Nucleus accumbens (tissue), 56 donors: ENCODE results near the gene PNMT.
"Not testable (repeated sequence)": the region's sequence is repeated elsewhere in the genome, so short reads cannot be mapped to it uniquely, and the experiment has no call there.

ENCODE experiments used
- DNase-seq, 56 donors: peaks; one replicate each; lab custom pipeline; 2025; lab: John Stamatoyannopoulos, UW

The PNMT gene

DNA sequence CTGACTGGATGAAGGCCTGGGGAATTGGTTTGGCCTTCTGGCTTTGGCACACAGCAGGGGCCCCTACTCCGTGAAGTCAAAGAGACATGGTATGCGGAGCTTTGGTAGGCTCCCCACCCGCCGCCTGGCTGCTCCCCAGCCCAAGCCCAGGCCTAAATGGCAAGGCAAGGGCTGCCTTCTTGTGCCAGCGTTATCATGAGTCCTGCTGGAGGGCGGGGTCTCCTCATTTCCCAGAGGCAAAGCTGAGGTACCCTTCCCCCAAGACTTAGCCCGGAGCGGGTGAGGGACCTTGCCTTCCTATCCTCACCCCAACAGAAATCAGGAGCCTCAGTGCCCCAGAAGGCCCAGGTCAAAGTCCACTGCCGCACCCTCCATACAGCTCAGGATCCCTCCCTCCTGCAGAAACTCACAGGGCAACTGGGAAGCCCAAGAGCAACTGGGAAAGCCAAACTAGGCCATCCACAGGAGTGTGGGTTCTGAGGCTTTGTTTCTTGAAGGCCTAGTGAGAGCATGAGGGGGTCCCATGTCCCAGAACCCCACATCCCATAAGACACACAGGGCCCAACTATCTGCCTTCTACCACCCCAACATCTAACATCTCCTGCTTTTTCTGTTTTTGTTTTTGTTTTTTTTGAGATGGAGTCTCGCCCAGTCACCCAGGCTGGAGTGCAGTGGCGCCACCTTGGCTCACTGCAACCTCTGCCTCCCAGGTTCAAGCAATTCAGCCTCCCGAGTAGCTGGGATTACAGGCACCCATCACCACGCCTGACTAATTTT is 10.3 kb downstream of the PNMT start:
- DNase-seq, result no peak

DNA sequence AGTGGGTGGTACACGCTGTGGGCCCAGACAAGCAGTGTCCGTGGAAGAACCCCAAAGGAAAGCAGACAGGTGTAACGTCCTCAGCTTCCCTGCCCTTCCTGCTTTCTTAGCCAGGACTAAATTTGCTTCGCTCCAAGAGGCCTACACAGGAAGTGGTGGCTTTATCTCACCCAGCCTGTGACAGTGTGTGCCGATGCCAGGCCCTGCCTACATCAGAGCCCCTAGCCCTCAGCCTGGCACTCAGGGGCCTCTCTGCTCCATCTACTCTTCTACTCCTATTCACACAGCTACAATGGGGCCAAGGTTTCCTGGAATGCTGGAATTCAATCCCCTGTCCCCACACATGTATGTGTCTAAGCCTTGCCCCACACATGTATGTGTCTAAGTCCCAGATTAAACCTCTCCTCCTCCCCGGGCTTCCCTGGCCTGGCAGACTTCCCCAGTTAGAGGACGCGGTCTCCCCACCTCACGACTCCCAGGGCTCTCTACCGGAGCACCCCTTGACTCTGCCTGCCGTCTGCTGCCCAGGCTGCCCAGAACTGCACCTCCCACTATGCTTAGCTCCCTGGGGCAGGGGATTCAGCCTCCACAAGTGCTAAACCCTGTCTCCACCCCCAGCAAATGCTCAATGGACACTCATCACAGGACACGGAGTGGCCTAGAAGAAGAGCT is 11.4 kb downstream of the PNMT start:
- no peak for DNase-seq

DNA sequence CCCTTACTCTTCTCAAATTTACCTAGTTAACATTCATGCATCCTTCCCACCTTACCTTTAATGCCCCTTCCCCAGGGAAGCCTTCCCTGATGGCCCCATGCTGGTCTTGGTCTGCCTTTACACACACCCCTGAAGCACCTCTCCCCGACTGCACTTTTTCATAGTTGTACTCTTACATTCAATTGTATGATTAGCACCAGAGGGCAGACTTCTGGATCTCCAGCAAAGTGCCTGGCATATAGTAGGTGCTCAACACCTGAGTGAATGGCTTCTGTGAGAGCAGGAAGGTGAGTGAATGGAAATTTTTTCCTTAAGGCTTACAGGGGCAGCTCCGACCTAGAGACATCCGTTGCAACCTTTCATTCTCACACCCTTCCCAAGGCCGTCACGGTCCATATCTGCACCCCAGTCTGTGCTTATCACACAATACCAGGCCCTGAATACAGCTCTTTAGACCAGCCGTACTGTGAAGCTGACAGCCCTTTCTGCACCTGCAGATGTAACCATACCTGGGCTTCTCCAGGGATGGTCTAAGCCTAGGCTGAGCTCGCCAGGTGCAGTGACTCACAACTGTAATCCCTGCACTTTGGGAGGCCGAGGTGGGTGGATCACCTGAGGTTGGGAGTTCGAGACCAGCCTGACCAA is 15.2 kb downstream of the PNMT start:
- no peak for DNase-seq

DNA sequence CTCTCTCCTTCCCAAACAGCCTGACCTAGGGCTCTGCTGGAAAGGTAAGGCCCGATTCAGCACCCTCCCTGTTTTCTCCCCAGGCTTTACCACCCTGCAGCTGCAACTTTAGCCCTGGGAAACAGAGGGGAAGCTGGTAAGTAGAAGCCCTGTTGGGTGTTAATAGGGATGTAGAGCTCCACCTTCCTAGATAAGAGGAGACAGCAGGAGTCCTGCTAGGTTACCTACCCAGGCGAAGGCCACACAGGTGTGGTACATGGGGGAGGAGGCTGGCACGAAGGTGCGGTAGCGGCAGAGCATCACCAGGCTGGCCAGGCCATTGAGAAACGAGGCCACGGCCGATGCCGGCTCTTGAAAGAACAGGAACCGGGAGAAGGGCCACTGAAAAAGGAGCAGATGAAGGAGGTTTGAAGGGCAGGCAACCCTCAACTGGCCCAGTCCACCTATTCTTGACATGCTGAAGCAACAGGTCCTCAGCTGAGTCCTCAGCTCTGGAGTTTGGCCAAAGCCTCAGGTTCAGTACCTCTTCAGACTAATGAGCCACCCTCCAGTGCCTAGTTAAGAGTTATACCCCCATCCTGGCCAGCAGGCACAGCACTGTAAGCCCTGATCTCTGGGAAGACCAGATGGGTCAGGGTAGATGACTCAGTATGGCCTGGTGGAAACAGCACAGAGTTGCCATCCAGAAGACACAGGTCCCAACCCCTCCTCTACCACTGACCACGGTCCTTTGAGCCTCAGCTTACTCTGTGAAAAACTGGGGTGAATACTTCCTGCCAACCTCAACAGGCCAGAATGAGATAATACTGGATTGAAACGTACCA is 16.3 kb downstream of the PNMT start:
- DNase-seq, result no peak

DNA sequence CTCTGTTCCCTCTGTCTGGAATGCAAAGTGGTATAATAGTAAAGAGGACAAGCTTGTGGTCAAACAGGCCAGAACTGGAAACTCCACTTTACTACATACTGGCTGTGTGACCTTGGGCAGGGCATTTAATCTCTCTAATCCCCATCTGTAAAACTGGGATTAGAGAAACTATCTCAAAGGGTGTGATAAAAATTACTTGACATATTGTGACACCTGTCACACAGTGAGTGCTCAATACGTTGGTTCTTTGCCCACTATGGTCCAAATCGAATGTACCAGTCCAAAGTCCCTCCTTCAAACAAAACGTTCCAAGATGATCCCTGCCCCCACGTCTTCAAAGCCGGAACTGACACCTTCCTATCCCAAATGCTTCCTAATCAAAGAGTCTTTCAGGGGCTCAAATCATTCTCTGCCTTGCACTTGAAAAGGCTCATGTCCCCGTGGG is 18.9 kb downstream of the PNMT start:
- DNase-seq, result no peak

DNA sequence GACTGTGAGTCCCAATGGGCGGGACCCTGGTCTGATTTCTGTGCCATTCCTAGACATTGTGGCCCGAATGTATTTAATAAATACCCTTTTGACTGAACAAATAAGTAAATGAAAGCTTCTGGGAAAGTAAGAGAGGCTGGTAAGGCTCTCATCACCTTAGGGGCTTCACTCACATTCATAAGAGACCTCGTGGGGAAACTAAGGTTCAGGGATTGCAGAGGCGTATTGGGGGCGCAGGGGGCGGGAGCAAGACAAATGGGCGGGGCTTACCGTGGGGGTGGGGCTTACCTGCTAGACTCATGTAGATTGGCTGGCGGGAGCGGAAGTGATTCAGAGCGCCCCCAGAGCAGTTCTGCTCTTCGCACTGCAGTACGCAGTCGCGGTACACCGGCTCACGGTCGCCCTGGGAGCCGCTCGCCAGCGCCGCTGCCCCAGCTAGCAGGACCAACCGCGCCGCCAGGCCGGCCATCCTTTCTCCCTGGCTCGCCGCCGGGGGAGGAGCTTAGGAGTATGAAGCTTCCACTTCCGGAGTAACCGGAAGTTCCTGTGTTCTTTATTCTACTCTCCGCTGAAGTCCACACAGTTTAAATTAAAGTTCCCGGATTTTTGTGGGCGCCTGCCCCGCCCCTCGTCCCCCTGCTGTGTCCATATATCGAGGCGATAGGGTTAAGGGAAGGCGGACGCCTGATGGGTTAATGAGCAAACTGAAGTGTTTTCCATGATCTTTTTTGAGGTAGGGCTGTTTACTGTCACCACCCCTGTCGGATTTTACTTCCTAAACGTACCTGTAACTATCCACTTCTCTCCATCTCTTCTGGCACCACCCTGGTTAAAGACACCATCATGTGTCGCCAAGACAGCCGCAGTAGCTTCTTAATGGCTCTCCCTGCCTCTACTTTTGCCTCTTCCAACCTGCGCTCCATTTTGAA is 19.6 kb downstream of the PNMT start, which contains the start of gene PGAP3:
TSS of gene PGAP3 (minus strand) at position 512 of the 929 bp plus-strand sequence. CDS start at position 469, 43 bp downstream.
- peak in 54 of 56 donors; percentile 45 to 96 (median 85) for DNase-seq

DNA sequence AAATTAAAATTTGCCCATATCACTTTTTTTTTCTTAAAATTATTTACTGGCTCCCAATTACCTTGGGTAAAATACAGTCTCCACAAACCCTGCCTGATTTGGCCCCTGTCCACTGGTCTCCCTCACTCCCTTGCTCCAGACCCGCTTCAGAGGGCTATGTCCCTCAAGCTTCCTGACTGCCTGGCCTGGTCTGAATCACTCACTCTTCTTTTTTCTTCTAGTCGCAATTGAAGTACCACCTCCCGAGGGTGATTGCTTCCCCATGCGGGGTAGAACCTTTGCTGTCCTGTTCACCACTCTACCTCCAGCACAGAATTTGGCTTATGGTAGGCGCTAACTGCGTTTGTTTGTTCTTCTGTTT is 20.2 kb downstream of the PNMT start:
- DNase-seq, result no peak

DNA sequence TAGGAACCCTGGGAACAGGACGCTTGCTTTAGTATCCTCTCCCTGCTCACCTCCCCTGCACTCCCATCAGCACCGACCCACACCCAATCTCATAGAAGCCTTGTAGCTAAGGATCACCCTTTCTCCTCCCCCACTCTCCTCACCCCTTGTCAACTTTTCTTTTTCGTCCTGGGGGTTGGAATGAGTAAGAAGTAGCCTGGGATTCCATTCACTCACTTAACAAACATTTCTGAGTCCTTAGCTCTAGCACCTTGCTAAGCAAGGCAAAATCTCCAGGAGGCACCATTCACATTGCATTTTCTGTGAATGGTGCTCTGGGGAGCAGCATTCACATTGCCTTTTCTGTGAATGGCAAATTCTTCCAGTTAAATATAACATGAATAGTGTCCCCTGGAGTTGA is 20.7 kb downstream of the PNMT start:
- no peak for DNase-seq

DNA sequence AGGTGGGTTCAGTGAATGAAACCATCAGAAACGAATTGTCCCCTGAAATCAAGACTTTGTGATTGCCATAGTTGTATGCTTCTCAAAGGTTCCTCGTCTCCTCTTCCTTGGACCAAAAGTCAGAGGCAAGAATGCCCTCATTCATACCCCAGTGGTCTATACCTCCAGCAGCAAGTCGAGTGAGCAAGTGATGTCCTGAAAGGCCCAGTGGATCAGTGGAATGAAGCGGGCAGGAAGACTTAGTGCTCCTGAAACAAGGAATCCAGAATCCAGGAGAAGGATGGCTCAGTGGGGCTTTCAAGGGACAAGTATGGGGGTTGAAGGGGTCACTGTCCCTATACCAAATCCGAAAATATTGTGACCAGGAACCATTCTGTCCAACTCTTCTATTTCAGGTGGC is 26.3 kb downstream of the PNMT start:
- DNase-seq, result no peak

DNA sequence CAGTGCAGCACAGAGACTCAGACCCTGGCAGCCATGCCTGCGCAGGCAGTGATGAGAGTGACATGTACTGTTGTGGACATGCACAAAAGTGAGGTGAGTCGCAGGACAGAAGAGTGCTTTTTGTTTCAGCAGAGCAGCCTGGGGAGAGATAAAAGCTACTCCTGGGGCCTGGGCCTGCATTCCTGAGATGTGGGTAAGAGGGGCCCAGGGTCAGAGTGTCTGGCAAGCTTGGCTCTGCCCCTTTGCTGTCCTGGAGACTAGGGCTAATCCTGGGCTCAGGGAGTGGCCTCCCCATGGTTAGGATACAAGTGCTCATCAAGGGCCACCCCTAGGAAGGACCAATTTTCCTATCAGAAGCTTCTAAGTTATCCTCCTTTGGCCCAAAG is 26.8 kb downstream of the PNMT start:
- DNase-seq, result no peak

DNA sequence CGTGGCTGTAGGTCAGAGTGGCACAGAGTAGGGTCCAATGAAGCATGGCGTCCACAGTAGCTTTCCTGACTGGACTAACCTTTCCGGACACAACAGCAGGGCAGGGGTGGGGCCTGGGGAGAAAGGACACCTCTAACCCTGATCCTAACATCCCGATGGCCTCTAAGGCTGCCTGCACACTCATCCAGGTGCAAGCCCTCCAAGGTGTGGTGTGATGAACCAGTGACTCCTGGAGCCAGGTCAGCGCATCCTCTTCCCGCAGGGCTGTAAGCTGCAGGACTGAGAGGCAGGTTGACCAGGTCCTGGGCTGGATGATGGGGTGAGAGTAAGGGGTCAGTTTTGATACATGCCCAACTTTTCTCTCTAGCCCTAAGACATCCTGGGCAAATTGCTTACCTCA is 28.5 kb downstream of the PNMT start:
- DNase-seq, result no peak

DNA sequence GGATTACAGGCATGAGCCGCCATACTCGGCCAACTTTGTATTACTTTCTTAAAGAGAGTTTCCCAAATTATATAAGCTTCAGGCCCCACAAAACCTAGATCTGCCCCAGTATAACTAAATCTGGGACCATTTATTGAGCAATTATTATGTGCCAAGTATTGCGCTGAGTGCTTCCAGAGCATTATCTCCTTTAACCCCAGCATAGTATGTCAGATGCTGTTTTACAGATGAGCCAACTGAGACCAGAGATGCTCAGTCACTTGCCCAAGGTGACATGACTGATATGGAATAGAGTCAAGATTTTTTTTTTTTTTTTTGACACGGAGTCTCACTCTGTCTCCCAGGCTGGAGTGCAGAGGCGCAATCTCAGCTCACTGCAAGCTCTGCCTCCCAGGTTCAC is 29.7 kb downstream of the PNMT start:
- DNase-seq, result no peak

DNA sequence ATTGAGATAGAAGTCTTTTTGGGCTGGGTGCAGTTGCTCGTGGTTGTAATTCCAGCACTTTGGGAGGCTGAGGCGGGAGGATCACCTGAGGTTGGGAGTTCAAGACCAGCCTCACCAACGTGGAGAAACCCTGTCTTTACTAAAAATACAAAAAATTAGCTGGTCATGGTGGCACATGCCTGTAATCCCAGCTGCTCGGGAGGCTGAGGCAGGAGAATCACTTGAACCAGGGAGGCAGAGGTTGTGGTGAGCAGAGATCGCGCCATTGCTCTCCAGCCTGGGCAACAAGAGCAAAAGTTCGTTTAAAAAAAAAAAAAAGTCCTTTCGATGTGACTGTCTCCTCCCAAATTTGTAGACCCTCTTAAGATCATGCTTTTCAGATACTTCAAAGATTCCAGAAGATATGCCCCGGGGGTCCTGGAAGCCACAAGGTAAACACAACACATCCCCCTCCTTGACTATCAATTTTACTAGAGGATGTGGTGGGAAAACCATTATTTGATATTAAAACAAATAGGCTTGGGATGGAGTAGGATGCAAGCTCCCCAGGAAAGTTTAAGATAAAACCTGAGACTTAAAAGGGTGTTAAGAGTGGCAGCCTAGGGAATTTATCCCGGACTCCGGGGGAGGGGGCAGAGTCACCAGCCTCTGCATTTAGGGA is 31.0 kb downstream of the PNMT start:
- not testable (repeated sequence) for DNase-seq

DNA sequence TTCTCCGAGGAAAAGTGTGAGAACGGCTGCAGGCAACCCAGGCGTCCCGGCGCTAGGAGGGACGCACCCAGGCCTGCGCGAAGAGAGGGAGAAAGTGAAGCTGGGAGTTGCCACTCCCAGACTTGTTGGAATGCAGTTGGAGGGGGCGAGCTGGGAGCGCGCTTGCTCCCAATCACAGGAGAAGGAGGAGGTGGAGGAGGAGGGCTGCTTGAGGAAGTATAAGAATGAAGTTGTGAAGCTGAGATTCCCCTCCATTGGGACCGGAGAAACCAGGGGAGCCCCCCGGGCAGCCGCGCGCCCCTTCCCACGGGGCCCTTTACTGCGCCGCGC is 31.5 kb downstream of the PNMT start, which contains the start of gene ERBB2:
TSS of gene ERBB2 (plus strand) at position 247 of the 330 bp plus-strand sequence. CDS start 175 bp downstream, outside the sequence.
- DNase-seq, result peak in 31 of 56 donors; percentile 10 to 75 (median 36)

DNA sequence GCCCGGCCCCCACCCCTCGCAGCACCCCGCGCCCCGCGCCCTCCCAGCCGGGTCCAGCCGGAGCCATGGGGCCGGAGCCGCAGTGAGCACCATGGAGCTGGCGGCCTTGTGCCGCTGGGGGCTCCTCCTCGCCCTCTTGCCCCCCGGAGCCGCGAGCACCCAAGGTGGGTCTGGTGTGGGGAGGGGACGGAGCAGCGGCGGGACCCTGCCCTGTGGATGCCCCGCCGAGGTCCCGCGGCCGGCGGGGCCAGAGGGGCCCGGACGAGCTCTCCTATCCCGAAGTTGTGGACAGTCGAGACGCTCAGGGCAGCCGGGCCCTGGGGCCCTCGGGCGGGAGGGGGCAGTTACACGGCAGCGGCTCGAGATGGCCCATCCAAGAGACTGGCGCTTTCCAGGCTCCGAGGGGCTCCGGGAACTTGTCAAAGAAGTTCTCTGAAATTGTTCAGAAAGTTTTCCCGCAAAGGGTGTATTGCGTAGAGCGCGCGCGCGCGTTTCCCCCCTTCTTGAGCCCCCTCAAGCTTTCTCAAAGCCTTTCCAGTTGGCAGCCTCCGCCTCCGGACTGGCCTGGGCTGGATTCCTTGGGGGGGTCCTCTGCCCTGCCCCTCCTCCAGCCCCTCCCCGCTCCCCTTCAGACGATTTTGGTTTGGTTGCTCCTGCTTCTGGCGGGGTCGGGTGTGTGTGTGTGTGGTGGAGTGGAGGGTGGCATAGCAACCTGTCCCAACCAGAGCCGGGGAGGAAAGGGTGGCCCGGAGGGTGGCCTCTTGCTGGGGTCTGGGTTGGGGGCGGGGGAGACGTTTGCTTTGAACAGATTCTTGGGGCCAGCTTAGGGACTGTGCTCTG is 32.1 kb downstream of the PNMT start:
- peak in 2 of 56 donors; percentile 11 to 34 for DNase-seq

DNA sequence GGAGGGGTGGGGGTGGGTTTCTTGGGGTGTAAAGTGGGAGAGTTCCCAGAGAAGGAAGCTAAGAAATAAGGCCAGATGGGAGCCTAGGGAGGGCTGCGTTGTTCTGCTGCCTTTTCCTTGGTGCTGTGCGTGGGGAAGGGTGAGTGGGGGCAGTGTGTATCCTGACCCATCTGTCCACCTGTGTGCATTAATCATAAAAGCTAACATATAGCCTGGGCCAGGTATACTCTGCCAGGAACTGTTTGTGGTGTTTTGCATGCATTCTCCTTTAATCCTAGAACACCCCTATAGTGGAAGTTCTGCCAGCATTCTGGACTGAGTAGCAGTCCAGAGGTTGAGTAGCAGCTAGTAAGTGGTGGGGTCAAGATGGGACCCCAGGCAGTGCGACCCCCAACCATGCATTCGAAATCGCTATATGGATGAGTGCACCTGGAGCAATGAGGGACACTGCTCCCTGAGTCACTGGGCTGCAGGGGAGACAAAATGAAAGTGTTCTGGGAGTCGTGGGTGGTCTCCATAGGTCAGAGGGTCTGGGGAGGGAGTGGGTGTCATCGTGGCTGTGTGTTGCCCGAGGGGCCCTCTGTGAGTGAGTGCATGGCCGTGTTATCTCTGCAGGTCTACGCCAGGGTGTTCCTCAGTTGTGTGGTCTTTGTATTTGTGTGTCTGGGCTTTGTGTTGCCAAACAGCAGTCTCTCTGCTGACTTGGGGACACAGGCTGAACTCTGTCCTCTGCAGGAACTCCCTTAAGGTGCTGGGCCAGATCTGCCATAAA is 32.9 kb downstream of the PNMT start:
- DNase-seq, result no peak

DNA sequence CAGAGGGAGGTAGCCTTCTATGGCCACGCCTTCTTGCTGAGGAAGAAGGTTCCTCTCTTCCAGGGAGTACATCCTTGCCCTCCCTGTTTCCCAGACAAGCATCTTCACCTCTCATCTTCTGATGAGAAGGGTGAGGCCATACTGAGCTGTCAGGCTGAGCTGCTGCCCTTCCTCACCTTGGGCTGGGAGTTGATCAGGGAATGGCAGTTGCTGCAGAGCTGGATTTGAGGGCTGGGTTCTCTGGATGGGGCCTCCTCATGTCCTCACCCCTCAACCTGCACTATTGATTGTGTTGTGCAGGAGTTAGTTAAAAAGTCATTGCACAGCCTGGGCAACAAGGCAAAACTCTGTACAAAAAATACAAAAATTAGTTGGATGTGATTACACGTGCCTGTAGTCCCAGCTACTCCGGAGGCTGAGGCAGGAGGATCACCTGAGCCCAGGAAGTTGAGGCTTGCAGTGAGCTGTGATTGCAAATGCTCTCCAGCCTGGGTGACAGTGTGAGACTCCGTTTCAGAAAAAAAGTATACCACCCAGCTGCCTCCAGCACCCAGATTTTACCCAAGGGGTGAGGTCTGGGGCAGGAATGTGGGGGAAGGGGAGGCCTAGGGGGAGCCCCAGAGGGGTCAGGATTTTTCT is 33.6 kb downstream of the PNMT start:
- DNase-seq, result no peak
